HG03159 (cell line): Measurements from ENCODE around the gene GALK2.
A peak's percentile ranks its signal among the peaks of the same experiment; 100 is the strongest.
"Not testable (repeated sequence)": the region's sequence is repeated elsewhere in the genome, so short reads cannot be mapped to it uniquely, and the experiment has no call there.

ENCODE experiments used
- ATAC-seq: cut with Tn5 transposase; IDR thresholded peaks from one replicate; pipeline ENCODE4 v1.9.1; 2021; ENCODE audit warnings: mild to moderate bottlenecking, moderate library complexity; ENCODE audit not compliant: unreplicated experiment

Gene GALK2

GRCh38 chr15:49215768-49216739, 46.0 kb downstream of the GALK2 start:
- peak; percentile 100 for ATAC-seq

DNA sequence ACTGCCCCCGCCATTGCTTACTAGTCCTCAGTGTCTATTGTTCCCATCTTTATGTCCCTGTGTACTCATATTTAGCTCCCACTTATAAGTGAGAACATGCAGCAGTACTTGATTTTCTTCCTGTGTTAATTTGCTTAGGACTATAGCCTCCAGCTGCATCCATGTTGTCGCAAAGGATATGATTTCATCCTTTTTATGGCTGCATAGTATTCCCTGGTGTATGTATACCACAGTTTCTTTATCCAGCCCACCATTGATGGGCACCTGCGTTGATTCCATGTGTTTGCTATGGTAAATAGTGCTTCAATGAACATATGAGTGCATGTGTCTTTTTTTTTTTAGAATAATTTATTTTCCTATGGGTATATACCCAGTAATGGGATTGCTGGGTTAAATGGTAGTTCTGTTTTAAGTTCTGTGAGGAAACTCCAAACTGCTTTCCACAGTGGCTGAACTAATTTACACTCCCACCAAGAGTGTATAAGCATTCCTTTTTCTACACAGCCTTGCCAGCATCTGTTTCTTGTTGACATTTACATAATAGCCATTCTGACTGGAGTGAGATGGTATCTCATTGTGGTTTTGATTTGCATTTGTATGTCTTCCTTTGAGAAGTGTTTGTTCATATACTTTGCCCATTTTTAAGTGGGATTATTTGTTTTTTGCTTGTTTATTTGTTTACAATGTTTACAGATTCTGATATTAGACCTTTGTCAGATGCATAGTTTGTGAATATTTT, 53.7 kb downstream of the GALK2 start:
- no peak for ATAC-seq

GRCh38 chr15:49225572-49226281, 55.7 kb downstream of the GALK2 start:
- no peak for ATAC-seq

- no peak for ATAC-seq
Measured at GRCh38 chr15:49227602-49228001, 57.6 kb downstream of the GALK2 start.

DNA sequence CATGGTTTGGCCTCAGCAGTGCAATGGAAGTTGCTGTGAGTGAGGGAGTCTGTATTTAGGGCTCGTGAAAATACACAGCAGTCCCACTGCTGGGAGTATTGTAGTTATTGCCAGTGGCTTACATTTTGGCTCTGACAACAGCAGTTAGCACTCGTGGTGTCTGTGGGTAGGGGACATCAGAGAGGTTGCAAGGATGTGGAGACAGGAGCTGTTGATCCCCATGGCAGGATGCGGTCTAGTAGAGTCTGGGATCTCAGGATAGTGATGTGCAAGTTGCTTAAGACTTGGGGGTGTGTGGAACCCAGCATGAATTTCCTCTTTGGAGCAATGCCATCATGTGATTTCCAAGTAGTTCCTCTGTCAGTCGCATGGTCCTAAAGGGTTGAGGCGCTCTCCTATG, 59.9 kb downstream of the GALK2 start:
- no peak for ATAC-seq

DNA sequence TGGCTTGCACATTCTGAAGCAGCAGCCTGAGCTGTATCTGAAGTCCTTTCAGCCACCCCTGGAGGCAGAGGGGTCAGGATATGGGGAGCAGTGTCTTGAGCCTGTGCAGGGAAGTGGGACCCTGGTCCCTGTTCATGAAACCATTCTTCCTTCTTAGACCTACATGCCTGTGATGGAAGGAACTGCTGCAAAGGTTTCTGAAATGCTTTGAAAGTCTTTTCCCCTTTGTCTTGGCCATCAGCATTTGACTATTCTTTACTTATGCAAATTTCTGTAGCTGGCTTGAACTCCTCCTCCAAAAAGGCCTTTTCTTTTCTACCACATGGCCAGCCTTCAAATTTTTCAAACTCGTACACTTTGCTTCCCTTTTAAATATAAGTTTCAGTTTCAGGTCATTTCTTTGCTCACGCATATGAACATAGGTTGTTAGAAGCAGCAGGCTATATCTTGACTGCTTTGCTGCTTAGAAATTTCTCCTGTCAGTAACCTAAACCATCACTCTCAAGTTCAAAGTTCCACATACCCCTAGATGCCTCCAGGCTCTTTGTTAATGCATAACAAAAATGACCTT, 62.3 kb downstream of the GALK2 start:
- ATAC-seq = no peak

DNA sequence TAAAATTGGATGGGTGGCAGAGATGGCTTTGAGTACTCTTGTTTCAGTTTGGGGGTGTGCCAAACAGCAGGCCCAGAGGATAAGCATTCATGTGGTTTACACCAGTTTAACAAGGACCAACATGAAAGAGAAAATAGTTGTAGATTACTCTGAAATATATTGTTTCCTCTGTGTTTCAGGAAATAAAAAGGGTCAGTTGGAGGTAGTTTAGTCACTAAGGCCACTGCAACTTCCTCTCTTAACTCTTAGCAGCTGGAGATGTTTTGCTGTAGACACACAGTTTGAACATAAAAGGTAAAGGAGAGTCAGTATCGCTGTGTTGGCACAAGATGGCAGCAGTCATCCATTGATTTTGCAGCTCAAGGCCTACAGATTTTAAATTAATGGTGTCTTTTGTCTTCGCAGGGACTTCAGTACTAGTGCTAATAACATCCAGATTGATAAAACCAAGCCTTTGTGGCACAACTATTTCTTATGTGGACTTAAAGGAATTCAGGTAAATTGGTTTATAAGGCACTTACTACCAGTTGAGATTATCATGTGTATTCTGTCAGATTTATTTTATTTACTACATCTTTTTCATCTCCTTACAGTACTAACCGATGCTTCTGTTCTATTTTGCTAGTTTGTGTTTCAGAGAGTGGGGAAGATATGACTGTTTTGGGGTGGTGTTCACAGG, 65.5 kb downstream of the GALK2 start:
- peak; percentile 87 for ATAC-seq

GRCh38 chr15:49236869-49237268, 66.8 kb downstream of the GALK2 start:
- ATAC-seq = no peak

- no peak for ATAC-seq
Measured at GRCh38 chr15:49238342-49238741, 68.3 kb downstream of the GALK2 start.

- no peak for ATAC-seq
Measured at GRCh38 chr15:49239105-49239504, 69.1 kb downstream of the GALK2 start.

DNA sequence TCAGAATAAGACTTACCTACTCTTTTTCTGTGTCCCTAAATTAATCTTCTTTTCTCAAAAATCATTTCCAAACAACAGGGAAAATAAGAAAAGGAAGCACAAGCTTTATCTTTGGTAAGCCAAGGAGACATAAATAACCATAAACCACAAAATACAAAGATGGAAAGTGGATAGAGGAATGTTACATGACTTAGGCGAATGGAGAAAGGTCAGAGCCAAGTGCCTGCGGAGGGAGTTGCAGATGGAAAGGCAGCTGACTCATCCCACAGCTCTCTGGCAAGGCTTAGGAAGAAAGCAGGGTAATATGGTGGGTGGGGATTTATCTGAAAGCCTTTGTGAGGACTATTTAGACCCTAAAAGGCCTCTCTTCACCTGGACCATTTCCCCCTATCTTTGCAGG, 72.8 kb downstream of the GALK2 start:
- ATAC-seq = no peak

DNA sequence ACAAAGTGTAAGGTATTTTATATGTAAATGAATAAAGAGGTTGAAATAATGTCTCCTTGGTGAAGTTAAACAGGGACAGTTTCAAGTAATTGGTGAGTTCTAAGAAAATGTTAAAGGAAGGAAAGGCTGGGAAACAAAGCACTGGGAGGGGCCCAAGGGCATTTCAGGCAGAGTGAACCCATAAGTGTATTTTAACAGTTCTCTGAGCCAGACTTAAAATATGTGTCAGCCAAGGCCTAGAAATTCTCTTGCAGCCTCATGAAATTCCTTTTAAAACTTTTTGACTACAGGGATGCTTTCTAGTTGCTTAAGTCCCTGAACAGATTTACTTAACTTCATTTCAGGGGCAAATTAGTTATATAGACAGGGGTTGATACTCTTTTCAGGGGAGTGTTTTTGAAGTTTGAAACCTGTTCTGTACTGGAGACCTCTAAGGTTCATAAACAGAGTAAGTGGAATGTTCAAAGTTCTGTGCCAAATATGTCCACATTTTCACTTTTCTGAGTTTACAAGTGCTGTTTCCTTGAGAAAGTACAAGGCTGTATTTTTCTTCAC, 77.6 kb downstream of the GALK2 start:
- no peak for ATAC-seq

DNA sequence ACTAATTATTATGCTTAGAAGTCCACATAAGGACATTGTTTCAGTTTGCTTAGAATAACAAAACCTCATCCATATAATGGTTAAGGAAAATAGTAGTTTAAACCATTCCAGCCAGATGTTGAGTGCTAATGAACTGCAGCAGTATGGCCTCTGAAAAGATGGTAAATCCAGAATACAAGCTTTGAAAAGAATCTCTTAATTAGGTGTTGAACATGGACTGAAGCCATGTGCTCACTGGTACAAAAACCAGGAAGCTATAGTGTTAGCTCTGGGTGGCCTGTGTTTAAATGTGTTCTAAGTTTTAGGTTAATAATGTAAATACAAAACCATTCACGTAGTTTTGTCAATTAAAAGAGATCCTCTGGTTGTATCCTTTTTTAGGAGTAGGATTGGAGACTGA, 78.2 kb downstream of the GALK2 start:
- no peak for ATAC-seq

GRCh38 chr15:49255966-49256759, 86.1 kb downstream of the GALK2 start:
- ATAC-seq = no peak

DNA sequence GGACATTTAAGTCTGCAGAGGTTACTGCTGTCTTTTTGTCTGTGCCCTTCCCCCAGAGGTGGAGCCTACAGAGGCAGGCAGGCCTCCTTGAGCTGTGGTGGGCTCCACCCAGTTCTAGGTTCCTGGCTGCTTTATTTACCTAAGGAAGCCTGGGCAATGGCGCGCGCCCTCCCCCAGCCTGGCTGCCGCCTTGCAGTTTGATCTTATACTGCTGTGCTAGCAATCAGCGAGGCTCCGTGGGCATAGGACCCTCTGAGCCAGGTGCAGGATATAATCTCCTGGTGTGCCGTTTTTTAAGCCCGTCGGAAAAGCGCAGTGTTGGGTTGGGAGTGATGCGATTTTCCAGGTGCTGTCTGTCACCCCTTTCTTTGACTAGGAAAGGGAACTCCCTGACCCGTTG, 95.1 kb downstream of the GALK2 start:
- ATAC-seq = not testable (repeated sequence)

GRCh38 chr15:49265911-49266310, 95.9 kb downstream of the GALK2 start:
- no peak for ATAC-seq

DNA sequence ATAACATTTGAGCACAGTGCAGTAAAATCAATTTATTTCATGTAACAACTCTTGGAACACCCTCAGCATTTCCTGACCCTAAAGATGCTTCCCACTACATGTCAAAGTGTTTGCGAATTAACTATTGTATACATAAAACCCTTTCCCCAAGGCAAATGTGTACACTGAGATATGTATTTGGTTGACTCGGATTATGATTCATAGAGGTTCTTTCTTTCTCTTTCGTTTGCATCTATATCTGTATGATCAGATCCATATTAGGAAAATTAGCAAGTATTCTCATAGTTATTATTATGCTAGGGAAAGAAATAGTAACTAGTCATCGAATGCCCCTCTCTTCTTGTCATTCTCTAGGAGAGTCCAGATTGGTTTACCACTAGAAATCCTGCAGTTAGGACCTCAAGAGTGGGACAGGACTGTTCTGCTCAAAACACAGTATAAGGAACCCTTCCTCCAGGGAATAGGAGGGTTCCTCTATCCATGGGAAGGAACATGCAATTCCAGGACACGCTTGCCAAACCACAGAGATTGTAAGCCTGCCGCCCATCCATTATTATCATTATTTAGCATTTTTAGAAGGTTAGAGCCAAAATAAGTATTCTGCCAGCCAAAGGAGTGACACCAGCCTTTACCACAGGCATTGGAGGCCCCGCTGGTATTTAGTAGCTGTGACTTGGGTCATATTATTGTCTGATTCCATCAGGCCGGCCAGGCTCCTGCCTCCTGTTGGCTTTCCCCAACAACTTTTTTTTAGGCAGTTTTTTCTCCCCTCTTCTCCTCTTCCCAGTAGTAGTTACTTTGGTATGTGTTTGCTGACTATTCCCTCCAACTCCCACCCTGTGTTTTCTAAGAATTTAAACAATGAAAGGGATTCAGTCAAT, 100.7 kb downstream of the GALK2 start:
- ATAC-seq = no peak

GRCh38 chr15:49273734-49274318, 103.8 kb downstream of the GALK2 start:
- ATAC-seq = no peak
